ENCODE results near the gene PDLIM3. TPM values are rescaled to one million over a fixed set of nuclear protein-coding genes. Genes with fewer than 3 reads are reported as not detected.

PDLIM3 gene
- total RNA-seq, 4 donors from 2014 or later = 1,279 to 2,098 (median 1,627) TPM

GRCh38 chr4:185471235-185472102 is 63.8 kb downstream of the PDLIM3 start, which contains the start of gene CCDC110:
Gene CCDC110, minus strand, starts transcription at chr4:185471733. Its CDS starts 50 bp downstream, at chr4:185471683.
- H3K27ac ChIP-seq (replicated peaks in 1 of 4) = peak within 1 kb of the TSS; percentile 84 to 86 (median 84)
- no peaks in the 10 kb centered on the region for H3K9me3 ChIP-seq
- 2% methylated on average over 40 of the region's 93 CpGs for WGBS
- intact Hi-C loops (cut with DNase I) = loop anchor here (1.0 to 10.0 kb wide), 3 partner anchors 123 to 563 kb away; no protein-coding TSS in a partner anchor
- H3K27me3 ChIP-seq = peaks cover 0 to 4% (median 0%) of the 10 kb centered on the region in 4 donors
- peak; percentile 97 for DNase-seq (ENCODE audit: extremely low spot score)
- TF ChIP-seq EP300 (IDR thresholded peaks at IDR 0.05) (no peak), POLR2AphosphoS5 (IDR thresholded peaks at IDR 0.05) (peak; percentile 64 to 78), CTCF (IDR thresholded peaks at IDR 0.05) (peak; percentile 75 to 86 (median 78)), POLR2A (IDR thresholded peaks at IDR 0.05; ENCODE audit: low read depth) (no peak)
- peaks cover 9 to 20% (median 18%) of the 10 kb centered on the region in 4 donors for H3K4me1 ChIP-seq
- peak within 1 kb of the TSS; percentile 76 to 97 (median 91) for H3K4me3 ChIP-seq
- H3K36me3 ChIP-seq = no peaks in the 10 kb centered on the region

GRCh38 chr4:185470501-185471195 is 64.7 kb downstream of the PDLIM3 start:
- Histone ChIP-seq H3K4me3 (peak overlapping the region; percentile 76 to 97 (median 91)), H3K36me3 (no peaks in the 10 kb centered on the region), H3K4me1 (peaks cover 9 to 20% (median 18%) of the 10 kb centered on the region in 4 donors), H3K27me3 (peaks cover 0 to 4% (median 0%) of the 10 kb centered on the region in 4 donors), H3K9me3 (no peaks in the 10 kb centered on the region), H3K27ac (replicated peaks in 1 of 4) (peak overlapping the region; percentile 60 to 80 (median 74))
- intact Hi-C loops (cut with DNase I) = loop anchor here (1.0 to 10.0 kb wide), 3 partner anchors 124 to 564 kb away; no protein-coding TSS in a partner anchor
- no peak for DNase-seq (ENCODE audit: extremely low spot score)
- TF ChIP-seq POLR2A (IDR thresholded peaks at IDR 0.05; ENCODE audit: low read depth) = no peak
- TF ChIP-seq EP300 (IDR thresholded peaks at IDR 0.05) = no peak
- TF ChIP-seq POLR2AphosphoS5 (IDR thresholded peaks at IDR 0.05) = peak in 1 of 2 donors; percentile 13
- 7% methylated on average over 17 of the region's 41 CpGs for WGBS

- Histone ChIP-seq H3K27ac (replicated peaks in 1 of 4) (no peak overlapping the region), H3K27me3 (peaks cover 0 to 4% (median 0%) of the 10 kb centered on the region in 4 donors), H3K9me3 (no peaks in the 10 kb centered on the region), H3K4me1 (peaks cover 9 to 20% (median 18%) of the 10 kb centered on the region in 4 donors), H3K4me3 (no peak overlapping the region), H3K36me3 (no peaks in the 10 kb centered on the region)
- no peak for DNase-seq (ENCODE audit: extremely low spot score)
- no peak for TF ChIP-seq CTCF (IDR thresholded peaks at IDR 0.05)
- TF ChIP-seq POLR2A (IDR thresholded peaks at IDR 0.05; ENCODE audit: low read depth) = no peak
- TF ChIP-seq POLR2AphosphoS5 (IDR thresholded peaks at IDR 0.05) = no peak
- no peak for TF ChIP-seq EP300 (IDR thresholded peaks at IDR 0.05)
- WGBS = 84% methylated on average over 9 of the region's 9 CpGs
- intact Hi-C loops (cut with DNase I) = loop anchor here (2.0 to 10.0 kb wide), 3 partner anchors 42 to 565 kb away; partner anchors contain the start of gene UFSP2
Observed at GRCh38 chr4:185469580-185470154, 65.6 kb downstream of the PDLIM3 start.

- Histone ChIP-seq H3K36me3 (no peaks in the 10 kb centered on the region), H3K9me3 (no peaks in the 10 kb centered on the region), H3K4me1 (peaks cover 9 to 20% (median 18%) of the 10 kb centered on the region in 4 donors), H3K27me3 (peaks cover 0 to 4% (median 0%) of the 10 kb centered on the region in 4 donors), H3K27ac (replicated peaks in 1 of 4) (no peak overlapping the region), H3K4me3 (no peak overlapping the region)
- TF ChIP-seq POLR2A (IDR thresholded peaks at IDR 0.05; ENCODE audit: low read depth) (no peak), EP300 (IDR thresholded peaks at IDR 0.05) (no peak), CTCF (IDR thresholded peaks at IDR 0.05) (no peak), POLR2AphosphoS5 (IDR thresholded peaks at IDR 0.05) (no peak)
- intact Hi-C loops (cut with DNase I) = loop anchor here (5.0 kb wide), 1 partner anchor 42 kb away; the partner anchor contains the start of gene UFSP2
- 93% methylated on average over 2 of the region's 2 CpGs for WGBS
- no peak for DNase-seq (ENCODE audit: extremely low spot score)
Observed at GRCh38 chr4:185468999-185469398, 66.3 kb downstream of the PDLIM3 start.

Data from esophagus muscularis mucosa (tissue), 4 donors.